ENCODE results near the gene SLIT3.

Gene SLIT3

DNA sequence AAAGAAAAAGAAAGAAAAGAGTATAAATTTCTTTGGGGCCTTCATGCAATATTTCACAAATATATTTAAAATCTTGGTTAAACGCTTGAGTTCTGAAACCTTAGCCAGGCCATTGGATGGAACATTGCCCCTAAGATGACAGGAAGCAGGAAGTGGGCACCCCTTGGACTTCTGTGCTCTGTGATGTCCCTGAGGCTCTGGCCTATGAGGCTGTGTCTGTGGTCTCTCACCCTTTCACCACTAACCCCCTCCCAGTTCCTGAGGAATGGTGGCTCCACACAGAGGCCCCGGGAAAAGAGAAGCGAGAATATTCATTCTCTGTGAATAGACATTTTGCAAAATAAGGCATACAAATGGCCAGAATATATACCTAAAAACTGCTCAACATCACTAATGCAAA, 401.3 kb downstream of the SLIT3 start:
- H3K27ac ChIP-seq (ENCODE audit: low read depth, low read length), result no peak overlapping the region
- H3K4me2 ChIP-seq (ENCODE audit: low read depth, low read length, poor library complexity, severe bottlenecking), result no peak overlapping the region
- H3K9ac ChIP-seq (ENCODE audit: low read length), result no peak overlapping the region
- no peak overlapping the region for H2AFZ ChIP-seq (ENCODE audit: low read depth, low read length, severe bottlenecking)
- no peaks in the 10 kb centered on the region for H3K9me2 ChIP-seq (replicated peaks; ENCODE audit: insufficient read depth, low read length)
- no peak overlapping the region for H3K4me3 ChIP-seq (ENCODE audit: insufficient read depth, low read length, poor library complexity, severe bottlenecking)
- H3F3A ChIP-seq (ENCODE audit: insufficient read depth), result no peaks in the 10 kb centered on the region
- H3K9me3 ChIP-seq (ENCODE audit: insufficient read depth, low read length), result no peaks in the 10 kb centered on the region
- TF ChIP-seq EZH2phosphoT487 (conservative IDR thresholded peaks at IDR 0.05; ENCODE audit: low read length), result no peak
- TF ChIP-seq, protein P1, sequence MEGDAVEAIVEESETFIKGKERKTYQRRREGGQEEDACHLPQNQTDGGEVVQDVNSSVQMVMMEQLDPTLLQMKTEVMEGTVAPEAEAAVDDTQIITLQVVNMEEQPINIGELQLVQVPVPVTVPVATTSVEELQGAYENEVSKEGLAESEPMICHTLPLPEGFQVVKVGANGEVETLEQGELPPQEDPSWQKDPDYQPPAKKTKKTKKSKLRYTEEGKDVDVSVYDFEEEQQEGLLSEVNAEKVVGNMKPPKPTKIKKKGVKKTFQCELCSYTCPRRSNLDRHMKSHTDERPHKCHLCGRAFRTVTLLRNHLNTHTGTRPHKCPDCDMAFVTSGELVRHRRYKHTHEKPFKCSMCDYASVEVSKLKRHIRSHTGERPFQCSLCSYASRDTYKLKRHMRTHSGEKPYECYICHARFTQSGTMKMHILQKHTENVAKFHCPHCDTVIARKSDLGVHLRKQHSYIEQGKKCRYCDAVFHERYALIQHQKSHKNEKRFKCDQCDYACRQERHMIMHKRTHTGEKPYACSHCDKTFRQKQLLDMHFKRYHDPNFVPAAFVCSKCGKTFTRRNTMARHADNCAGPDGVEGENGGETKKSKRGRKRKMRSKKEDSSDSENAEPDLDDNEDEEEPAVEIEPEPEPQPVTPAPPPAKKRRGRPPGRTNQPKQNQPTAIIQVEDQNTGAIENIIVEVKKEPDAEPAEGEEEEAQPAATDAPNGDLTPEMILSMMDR (IDR thresholded peaks at IDR 0.05; ENCODE audit: insufficient read depth, low read length, poor library complexity, severe bottlenecking), result no peak
- H3K27me3 ChIP-seq (ENCODE audit: low read length), result no peaks in the 10 kb centered on the region
- no peaks in the 10 kb centered on the region for H4K20me1 ChIP-seq (ENCODE audit: low read depth, low read length)
- H3K79me2 ChIP-seq (ENCODE audit: insufficient read depth, low read length), result no peaks in the 10 kb centered on the region
- H3K36me3 ChIP-seq (ENCODE audit: low read length), result no peaks in the 10 kb centered on the region

GRCh38 chr5:168899264-168899663, 401.7 kb downstream of the SLIT3 start:
- H3K9me3 ChIP-seq (ENCODE audit: insufficient read depth, low read length), result no peaks in the 10 kb centered on the region
- no peaks in the 10 kb centered on the region for H3K36me3 ChIP-seq (ENCODE audit: low read length)
- TF ChIP-seq, protein P1 (IDR thresholded peaks at IDR 0.05; ENCODE audit: insufficient read depth, low read length, poor library complexity, severe bottlenecking), result no peak
- no peak for TF ChIP-seq EZH2phosphoT487 (conservative IDR thresholded peaks at IDR 0.05; ENCODE audit: low read length)
- H3K4me3 ChIP-seq (ENCODE audit: insufficient read depth, low read length, poor library complexity, severe bottlenecking), result no peak overlapping the region
- H4K20me1 ChIP-seq (ENCODE audit: low read depth, low read length), result no peaks in the 10 kb centered on the region
- no peak overlapping the region for H3K4me2 ChIP-seq (ENCODE audit: low read depth, low read length, poor library complexity, severe bottlenecking)
- H3K9me2 ChIP-seq (replicated peaks; ENCODE audit: insufficient read depth, low read length), result no peaks in the 10 kb centered on the region
- no peak overlapping the region for H3K9ac ChIP-seq (ENCODE audit: low read length)
- H2AFZ ChIP-seq (ENCODE audit: low read depth, low read length, severe bottlenecking), result no peak overlapping the region
- no peaks in the 10 kb centered on the region for H3K27me3 ChIP-seq (ENCODE audit: low read length)
- H3K79me2 ChIP-seq (ENCODE audit: insufficient read depth, low read length), result no peaks in the 10 kb centered on the region
- no peaks in the 10 kb centered on the region for H3F3A ChIP-seq (ENCODE audit: insufficient read depth)
- no peak overlapping the region for H3K27ac ChIP-seq (ENCODE audit: low read depth, low read length)

GRCh38 chr5:168898247-168898911, 402.6 kb downstream of the SLIT3 start:
- Histone ChIP-seq H3K9ac (ENCODE audit: low read length) (no peak overlapping the region), H3K27me3 (ENCODE audit: low read length) (no peaks in the 10 kb centered on the region)
- no peak for TF ChIP-seq EZH2phosphoT487 (conservative IDR thresholded peaks at IDR 0.05; ENCODE audit: low read length)
- TF ChIP-seq, protein P1 (IDR thresholded peaks at IDR 0.05; ENCODE audit: insufficient read depth, low read length, poor library complexity, severe bottlenecking), result no peak

More at GRCh38 chr5:168898247-168898911, 402.6 kb downstream of the SLIT3 start:
- H3F3A ChIP-seq (ENCODE audit: insufficient read depth), result no peaks in the 10 kb centered on the region
- no peaks in the 10 kb centered on the region for H3K79me2 ChIP-seq (ENCODE audit: insufficient read depth, low read length)
- H3K9me3 ChIP-seq (ENCODE audit: insufficient read depth, low read length), result no peaks in the 10 kb centered on the region
- H3K4me2 ChIP-seq (ENCODE audit: low read depth, low read length, poor library complexity, severe bottlenecking), result no peak overlapping the region
- no peaks in the 10 kb centered on the region for H3K9me2 ChIP-seq (replicated peaks; ENCODE audit: insufficient read depth, low read length)
- H2AFZ ChIP-seq (ENCODE audit: low read depth, low read length, severe bottlenecking), result no peak overlapping the region
- H4K20me1 ChIP-seq (ENCODE audit: low read depth, low read length), result no peaks in the 10 kb centered on the region
- no peak overlapping the region for H3K27ac ChIP-seq (ENCODE audit: low read depth, low read length)
- H3K36me3 ChIP-seq (ENCODE audit: low read length), result no peaks in the 10 kb centered on the region
- H3K4me3 ChIP-seq (ENCODE audit: insufficient read depth, low read length, poor library complexity, severe bottlenecking), result no peak overlapping the region

Measured in SU-DHL-6 (cell line).